Endodermal cell (in vitro differentiated cells): Measurements from ENCODE around the gene PIAS2. TPM values are rescaled to one million over a fixed set of nuclear protein-coding genes. Genes with fewer than 3 reads are reported as not detected.

Experiments used
- DNase-seq: peaks from one replicate; pipeline ENCODE4 v3.0.0-alpha.2; 2017
- H3K27ac ChIP-seq: 2 replicates; pipeline ENCODE4 v1.5.1; 2013; ENCODE audit warnings: mild to moderate bottlenecking, low read depth, low read length, moderate library complexity
- H3K27me3 ChIP-seq: 2 replicates; pipeline ENCODE4 v1.6.1; 2013; ENCODE audit warnings: mild to moderate bottlenecking, low read length, moderate library complexity; ENCODE audit not compliant: insufficient read depth, control insufficient read depth, poor library complexity, severe bottlenecking
- H3K36me3 ChIP-seq: 2 replicates; pipeline ENCODE4 v1.7.0; 2013; ENCODE audit warnings: mild to moderate bottlenecking, low read length, moderate library complexity; ENCODE audit not compliant: control insufficient read depth, insufficient read depth
- H3K4me1 ChIP-seq: one replicate; pipeline ENCODE4 v1.7.0; 2013; ENCODE audit warnings: low read length; ENCODE audit not compliant: control insufficient read depth, insufficient read depth
- H3K4me3 ChIP-seq: 2 replicates; pipeline ENCODE4 v1.5.1; 2013; ENCODE audit warnings: mild to moderate bottlenecking, low read length, moderate library complexity
- H3K9ac ChIP-seq: 2 replicates; pipeline ENCODE4 v1.6.1; 2013; ENCODE audit warnings: mild to moderate bottlenecking, low read length, moderate library complexity; ENCODE audit not compliant: poor library complexity, severe bottlenecking; ENCODE audit errors: extremely low read depth
- H3K9me3 ChIP-seq: 2 replicates; pipeline ENCODE4 v1.6.1; 2013; ENCODE audit warnings: mild to moderate bottlenecking, low read length, moderate library complexity; ENCODE audit not compliant: control insufficient read depth
- H3K27ac Mint-ChIP-seq: 2 replicates; pipeline ENCODE4 v1.8.0; 2020; ENCODE audit warnings: mixed read lengths
- H3K27me3 Mint-ChIP-seq: 2 replicates; pipeline ENCODE4 v1.8.0; 2021; ENCODE audit warnings: mild to moderate bottlenecking, mixed read lengths; ENCODE audit not compliant: insufficient read depth
- H3K36me3 Mint-ChIP-seq: 2 replicates; pipeline ENCODE4 v1.8.0; 2020; ENCODE audit warnings: low read depth, mixed read lengths
- H3K4me1 Mint-ChIP-seq: 2 replicates; pipeline ENCODE4 v1.8.0; 2020; ENCODE audit warnings: mixed read lengths
- H3K4me3 Mint-ChIP-seq: 2 replicates; pipeline ENCODE4 v1.8.0; 2020; ENCODE audit warnings: mild to moderate bottlenecking, moderate library complexity, mixed read lengths
- H3K9me3 Mint-ChIP-seq: 2 replicates; pipeline ENCODE4 v1.8.0; 2020; ENCODE audit warnings: mild to moderate bottlenecking, mixed read lengths
- WGBS, 2 experiments: methylation state at CpG; one replicate each; pipeline versions ENCODE4 v1.1.5 to v1.1.7; 2013; ENCODE audit warnings: missing lambda C conversion rate in 2 of 2, mixed read lengths in 1 of 2; ENCODE audit not compliant: insufficient coverage in 1 of 2, insufficient read length in 1 of 2; 5-methylcytosine and 5-hydroxymethylcytosine counted together
- total RNA-seq, 2 donors: library from RNA; stranded (reverse); fragmentation: NEBNext Ultra II Directional in 1 of 2; extraction: Animal tissue kit (Norgen Biotek cat#: 25700) in 1 of 2; gene quantifications; 2 replicates in 1 of 2; 3 replicates in 1 of 2; pipeline ENCODE4 v1.2.1, GENCODE V29; 2021
- TF ChIP-seq, protein P1 (sequence below): fragments of 200-600 bp; sonication (generic); conservative IDR thresholded peaks from 2 replicates; pipeline ENCODE4 v1.5.0; 2021; ENCODE audit warnings: antibody characterized with exemption, mild to moderate bottlenecking

PIAS2 gene
- total RNA-seq, 2 donors from 2014 or later: 34.8 to 52.0 TPM

DNA sequence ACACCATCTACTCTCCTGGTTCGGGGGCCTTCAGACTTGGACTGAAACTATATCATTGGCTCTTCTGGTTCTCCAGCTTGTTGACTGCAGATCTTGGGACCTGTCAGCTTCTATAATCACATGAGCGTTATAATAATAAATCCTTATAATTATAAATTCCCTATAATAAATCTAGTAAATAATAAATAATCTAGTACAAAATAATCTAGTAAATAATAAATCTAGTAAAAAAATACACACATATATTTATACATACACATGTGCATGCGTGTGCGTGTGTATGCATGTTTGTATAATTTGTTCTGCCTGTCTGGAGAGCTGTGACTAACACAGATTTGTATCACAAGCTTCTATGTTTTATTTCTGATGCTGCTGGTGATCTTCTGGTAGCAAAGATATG is 40.9 kb upstream of the PIAS2 start:
- Mint-ChIP-seq H3K27ac (no peak overlapping the region), H3K4me3 (no peak overlapping the region), H3K9me3 (peaks cover 13% of the 10 kb centered on the region), H3K4me1 (no peaks in the 10 kb centered on the region), H3K27me3 (no peaks in the 10 kb centered on the region), H3K36me3 (no peaks in the 10 kb centered on the region)
- no peaks in the 10 kb centered on the region for H3K36me3 ChIP-seq
- H3K27me3 ChIP-seq: no peaks in the 10 kb centered on the region
- no peak overlapping the region for H3K4me3 ChIP-seq
- no peak for DNase-seq
- H3K27ac ChIP-seq: no peak overlapping the region
- no peaks in the 10 kb centered on the region for H3K4me1 ChIP-seq
- TF ChIP-seq, protein P1, sequence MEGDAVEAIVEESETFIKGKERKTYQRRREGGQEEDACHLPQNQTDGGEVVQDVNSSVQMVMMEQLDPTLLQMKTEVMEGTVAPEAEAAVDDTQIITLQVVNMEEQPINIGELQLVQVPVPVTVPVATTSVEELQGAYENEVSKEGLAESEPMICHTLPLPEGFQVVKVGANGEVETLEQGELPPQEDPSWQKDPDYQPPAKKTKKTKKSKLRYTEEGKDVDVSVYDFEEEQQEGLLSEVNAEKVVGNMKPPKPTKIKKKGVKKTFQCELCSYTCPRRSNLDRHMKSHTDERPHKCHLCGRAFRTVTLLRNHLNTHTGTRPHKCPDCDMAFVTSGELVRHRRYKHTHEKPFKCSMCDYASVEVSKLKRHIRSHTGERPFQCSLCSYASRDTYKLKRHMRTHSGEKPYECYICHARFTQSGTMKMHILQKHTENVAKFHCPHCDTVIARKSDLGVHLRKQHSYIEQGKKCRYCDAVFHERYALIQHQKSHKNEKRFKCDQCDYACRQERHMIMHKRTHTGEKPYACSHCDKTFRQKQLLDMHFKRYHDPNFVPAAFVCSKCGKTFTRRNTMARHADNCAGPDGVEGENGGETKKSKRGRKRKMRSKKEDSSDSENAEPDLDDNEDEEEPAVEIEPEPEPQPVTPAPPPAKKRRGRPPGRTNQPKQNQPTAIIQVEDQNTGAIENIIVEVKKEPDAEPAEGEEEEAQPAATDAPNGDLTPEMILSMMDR: no peak
- H3K9ac ChIP-seq: no peak overlapping the region
- no peaks in the 10 kb centered on the region for H3K9me3 ChIP-seq
- 91 to 100% methylated on average over 1 of the region's 4 CpGs for WGBS, 2 experiments

DNA sequence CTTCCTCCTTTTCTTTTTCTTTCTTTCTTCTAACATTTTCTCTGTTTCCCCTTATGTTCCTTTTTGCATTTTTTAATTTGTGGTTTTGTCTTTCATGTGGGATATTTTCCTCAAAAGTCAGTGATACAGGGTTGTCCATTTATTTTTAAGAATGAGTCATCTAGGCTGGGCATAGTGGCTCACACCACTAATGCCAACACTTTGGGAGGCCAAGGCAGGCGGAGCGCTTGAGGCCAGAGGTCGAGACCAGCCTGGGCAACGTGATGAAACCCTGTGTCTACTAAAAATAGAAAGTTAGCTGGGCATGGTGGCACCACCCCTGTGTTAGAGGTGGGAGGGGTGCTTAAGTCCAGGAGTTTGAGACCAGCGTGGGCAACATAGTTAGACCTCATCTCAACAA is 35.9 kb upstream of the PIAS2 start:
- Histone ChIP-seq H3K4me1 (no peaks in the 10 kb centered on the region), H3K9me3 (no peaks in the 10 kb centered on the region), H3K27me3 (no peaks in the 10 kb centered on the region), H3K27ac (no peak overlapping the region), H3K36me3 (no peaks in the 10 kb centered on the region), H3K4me3 (no peak overlapping the region), H3K9ac (no peak overlapping the region)
- no peak overlapping the region for H3K27ac Mint-ChIP-seq
- WGBS, 2 experiments: 71 to 85% methylated on average over 4 to 5 of the region's 5 CpGs
- no peaks in the 10 kb centered on the region for H3K36me3 Mint-ChIP-seq
- H3K27me3 Mint-ChIP-seq: no peaks in the 10 kb centered on the region
- no peak overlapping the region for H3K4me3 Mint-ChIP-seq
- no peaks in the 10 kb centered on the region for H3K4me1 Mint-ChIP-seq
- DNase-seq: no peak
- H3K9me3 Mint-ChIP-seq: no peaks in the 10 kb centered on the region
- TF ChIP-seq, protein P1: no peak

DNA sequence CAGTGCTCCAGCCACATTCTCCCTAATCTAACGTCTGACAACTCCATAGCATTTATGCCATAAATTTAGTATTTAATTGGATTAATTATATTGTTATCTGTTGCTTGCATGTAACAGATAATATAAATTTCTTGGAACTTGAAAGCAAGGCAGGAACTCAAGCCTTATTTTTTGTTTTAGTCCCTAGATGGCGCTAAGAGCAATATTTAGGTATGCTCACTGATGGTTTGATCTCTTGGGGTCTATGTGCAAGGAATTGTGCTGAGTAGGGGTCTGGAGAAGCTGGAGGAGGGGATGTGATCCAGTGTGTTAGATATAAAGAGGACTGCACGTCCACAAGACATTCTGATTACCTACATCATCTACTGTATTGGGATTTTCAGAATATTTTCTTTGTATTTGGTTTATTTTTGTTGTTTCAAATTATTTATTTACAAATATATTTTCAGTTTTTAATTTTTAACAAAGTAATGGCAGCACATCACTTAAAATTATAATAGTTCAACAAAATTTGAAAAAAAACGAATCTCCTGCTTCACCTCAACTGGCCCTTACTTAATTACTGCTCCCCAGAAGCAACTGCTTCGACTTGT is 32.9 kb upstream of the PIAS2 start:
- 30 to 40% methylated on average over 2 to 4 of the region's 5 CpGs for WGBS, 2 experiments
- no peak for DNase-seq

More for the DNA sequence above, 32.9 kb upstream of the PIAS2 start:
- Histone ChIP-seq H3K27ac (no peak overlapping the region), H3K4me3 (no peak overlapping the region), H3K9ac (no peak overlapping the region), H3K4me1 (no peaks in the 10 kb centered on the region), H3K9me3 (no peaks in the 10 kb centered on the region), H3K27me3 (no peaks in the 10 kb centered on the region), H3K36me3 (no peaks in the 10 kb centered on the region)
- no peaks in the 10 kb centered on the region for H3K4me1 Mint-ChIP-seq
- no peaks in the 10 kb centered on the region for H3K27me3 Mint-ChIP-seq
- H3K4me3 Mint-ChIP-seq: no peak overlapping the region
- no peak overlapping the region for H3K27ac Mint-ChIP-seq
- H3K9me3 Mint-ChIP-seq: no peaks in the 10 kb centered on the region
- no peaks in the 10 kb centered on the region for H3K36me3 Mint-ChIP-seq
- TF ChIP-seq, protein P1: peak; percentile 80
